Measurements from ENCODE around the gene HBA1.
"Not testable (repeated sequence)": the region's sequence is repeated elsewhere in the genome, so short reads cannot be mapped to it uniquely, and the experiment has no call there.

- TF ChIP-seq YY1 (IDR thresholded peaks at IDR 0.05; ENCODE audit: low read depth, low read length); CTCF (IDR thresholded peaks at IDR 0.05; ENCODE audit: control extremely low read depth in 1 of 3, insufficient read depth in 1 of 3, low read depth in 1 of 3, low read length in 3 of 3); BRCA1 (IDR thresholded peaks at IDR 0.05; ENCODE audit: low read depth, low read length); EZH2 (IDR thresholded peaks at IDR 0.05; ENCODE audit: low read depth, low read length, severe bottlenecking); POU5F1 (IDR thresholded peaks at IDR 0.05; ENCODE audit: low read depth, low read length); JUND (IDR thresholded peaks at IDR 0.05; ENCODE audit: low read length); CHD2 (IDR thresholded peaks at IDR 0.05; ENCODE audit: low read length); GABPA (IDR thresholded peaks at IDR 0.05; ENCODE audit: borderline replicate concordance, insufficient read depth, low read length); CBX8 (IDR thresholded peaks at IDR 0.05; ENCODE audit: borderline replicate concordance, low read depth, low read length); RBBP5 (IDR thresholded peaks at IDR 0.05; ENCODE audit: borderline replicate concordance, low read depth, low read length); MAFK (IDR thresholded peaks at IDR 0.05; ENCODE audit: low read depth, low read length): not testable (repeated sequence)
- TF ChIP-seq, protein P1, sequence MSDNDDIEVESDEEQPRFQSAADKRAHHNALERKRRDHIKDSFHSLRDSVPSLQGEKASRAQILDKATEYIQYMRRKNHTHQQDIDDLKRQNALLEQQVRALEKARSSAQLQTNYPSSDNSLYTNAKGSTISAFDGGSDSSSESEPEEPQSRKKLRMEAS (IDR thresholded peaks at IDR 0.05): not testable (repeated sequence)
Measured at GRCh38 chr16:204046-204445, 27.6 kb downstream of the HBA1 start.
